ENCODE data around the gene BCO2. TPM values are rescaled to one million over a fixed set of nuclear protein-coding genes. Genes with fewer than 3 reads are reported as not detected.
"Not testable (repeated sequence)": the region's sequence is repeated elsewhere in the genome, so short reads cannot be mapped to it uniquely, and the experiment has no call there.

The BCO2 gene
- 96.6 TPM for total RNA-seq

GRCh38 chr11:112174789-112175598 is at the start of gene BCO2:
Gene BCO2, plus strand, starts transcription at chr11:112175512. Its CDS starts 90 bp downstream, at chr11:112175602.
- DNase-seq (ENCODE audit: low spot score) (peak; percentile 91), ATAC-seq (peak; percentile 91)

- DNase-seq (ENCODE audit: low spot score) (no peak), ATAC-seq (no peak)
Measured at GRCh38 chr11:112127056-112127455, 48.3 kb upstream of the BCO2 start.

GRCh38 chr11:112128483-112129121 is 46.7 kb upstream of the BCO2 start:
- no peak for DNase-seq (ENCODE audit: low spot score)
- peak; percentile 58 for ATAC-seq

- DNase-seq (ENCODE audit: low spot score) (no peak), ATAC-seq (peak; percentile 51)
Measured at GRCh38 chr11:112129656-112130055, 45.7 kb upstream of the BCO2 start.

GRCh38 chr11:112132737-112133136 is 42.6 kb upstream of the BCO2 start:
- ATAC-seq (no peak), DNase-seq (ENCODE audit: low spot score) (no peak)

- DNase-seq (ENCODE audit: low spot score), result no peak
- ATAC-seq, result no peak
Measured at GRCh38 chr11:112134473-112134872, 40.8 kb upstream of the BCO2 start.

- DNase-seq (ENCODE audit: low spot score) (no peak), ATAC-seq (no peak)
Measured at GRCh38 chr11:112143597-112143996, 31.7 kb upstream of the BCO2 start.

- ATAC-seq (no peak), DNase-seq (ENCODE audit: low spot score) (no peak)
Measured at GRCh38 chr11:112150517-112150916, 24.8 kb upstream of the BCO2 start.

- DNase-seq (ENCODE audit: low spot score), result no peak
- no peak for ATAC-seq
Measured at GRCh38 chr11:112156153-112156955, 19.0 kb upstream of the BCO2 start.

GRCh38 chr11:112156956-112157766 is 18.2 kb upstream of the BCO2 start:
- DNase-seq (ENCODE audit: low spot score), result no peak
- ATAC-seq, result peak; percentile 95

GRCh38 chr11:112159098-112160065 is 15.9 kb upstream of the BCO2 start:
- DNase-seq (ENCODE audit: low spot score), result no peak
- no peak for ATAC-seq

GRCh38 chr11:112160091-112160848 is 15.0 kb upstream of the BCO2 start:
- ATAC-seq, result no peak
- no peak for DNase-seq (ENCODE audit: low spot score)

- peak; percentile 20 for ATAC-seq
- DNase-seq (ENCODE audit: low spot score), result no peak
Measured at GRCh38 chr11:112161012-112161411, 14.3 kb upstream of the BCO2 start.

- DNase-seq (ENCODE audit: low spot score), result not testable (repeated sequence)
Measured at GRCh38 chr11:112162200-112162599, 13.1 kb upstream of the BCO2 start.

GRCh38 chr11:112162761-112163546 is 12.4 kb upstream of the BCO2 start:
- ATAC-seq, result peak; percentile 58
- DNase-seq (ENCODE audit: low spot score), result no peak

More at GRCh38 chr11:112162200-112162599, 13.1 kb upstream of the BCO2 start:
- not testable (repeated sequence) for ATAC-seq

GRCh38 chr11:112163875-112164685 is 11.2 kb upstream of the BCO2 start, which contains the start of gene IL18:
Gene IL18, minus strand, starts transcription at chr11:112164094. Its CDS starts 9,041 bp downstream, at chr11:112155053.
- peak; percentile 71 for DNase-seq (ENCODE audit: low spot score)
- peak; percentile 87 for ATAC-seq

GRCh38 chr11:112165049-112165448 is 10.3 kb upstream of the BCO2 start:
- DNase-seq (ENCODE audit: low spot score), result no peak
- no peak for ATAC-seq
